Caco-2 (cell line): Measurements from ENCODE around the gene HECTD3. TPM values are rescaled to one million over a fixed set of nuclear protein-coding genes. Genes with fewer than 3 reads are reported as not detected.

ENCODE experiments used
- total RNA-seq: library from RNA; stranded (reverse); gene quantifications from 2 replicates; pipeline ENCODE4 v1.2.3, GENCODE V29; 2022

The HECTD3 gene
- total RNA-seq, 1 experiment from 2014 or later, result 29.4 TPM

Other genes starting within 250 kb of the HECTD3 start
- 1,451 and 1,467 TPM in 2 replicates for gene RPS8, start 235.8 kb downstream of the HECTD3 start, total RNA-seq
- not detected in 2 replicates for gene BEST4, start 223.2 kb downstream of the HECTD3 start, total RNA-seq
- 3.2 and 5.2 TPM in 2 replicates for gene PLK3, start 210.9 kb downstream of the HECTD3 start, total RNA-seq
- not detected in 2 replicates for gene DYNLT4, start 204.0 kb downstream of the HECTD3 start, total RNA-seq
- 0.53 and 1.6 TPM in 2 replicates for gene BTBD19, start 202.8 kb downstream of the HECTD3 start, total RNA-seq
- 0.44 and 0.48 TPM in 2 replicates for gene PTCH2, start 168.1 kb downstream of the HECTD3 start, total RNA-seq
- 22.5 and 24.3 TPM in 2 replicates for gene EIF2B3, start 24.7 kb downstream of the HECTD3 start, total RNA-seq
- 44.8 and 54.3 TPM in 2 replicates for gene UROD, start 930 bp upstream of the HECTD3 start, total RNA-seq
- 0.49 and 0.54 TPM in 2 replicates for gene ZSWIM5, start 195.3 kb upstream of the HECTD3 start, total RNA-seq